Occipital lobe (tissue), 2 donors: ENCODE measurements around the gene CHST11. TPM values are rescaled to one million over a fixed set of nuclear protein-coding genes. Genes with fewer than 3 reads are reported as not detected.

ENCODE experiments used
- DNase-seq: peaks from one replicate; lab custom pipeline; 2025; lab: John Stamatoyannopoulos, UW
- total RNA-seq: library from RNA; depleted of rRNA; stranded (reverse); fragments of >200 nt; gene quantifications from one replicate; pipeline ENCODE4 v1.2.3, GENCODE V29; 2014

Gene CHST11
- 29.0 TPM for total RNA-seq

GRCh38 chr12:104456417-104456949 lies at the start of gene CHST11:
TSS of gene CHST11 (plus strand) at chr12:104456948.
- peak; percentile 76 for DNase-seq

- no peak for DNase-seq
Observed at GRCh38 chr12:104407438-104407837, 49.3 kb upstream of the CHST11 start.

- DNase-seq = no peak
Observed at GRCh38 chr12:104407922-104408321, 48.8 kb upstream of the CHST11 start.

GRCh38 chr12:104410326-104410725 lies 46.4 kb upstream of the CHST11 start:
- no peak for DNase-seq

- DNase-seq = no peak
Observed at GRCh38 chr12:104410786-104411185, 46.0 kb upstream of the CHST11 start.

GRCh38 chr12:104411826-104412641 lies 44.7 kb upstream of the CHST11 start:
- DNase-seq = peak; percentile 32

GRCh38 chr12:104412681-104413080 lies 44.1 kb upstream of the CHST11 start:
- no peak for DNase-seq

- no peak for DNase-seq
Observed at GRCh38 chr12:104413330-104413729, 43.4 kb upstream of the CHST11 start.

- no peak for DNase-seq
Observed at GRCh38 chr12:104414581-104415341, 42.0 kb upstream of the CHST11 start.

- DNase-seq = no peak
Observed at GRCh38 chr12:104415342-104415980, 41.3 kb upstream of the CHST11 start.

GRCh38 chr12:104416136-104416535 lies 40.6 kb upstream of the CHST11 start:
- no peak for DNase-seq

- no peak for DNase-seq
Observed at GRCh38 chr12:104416585-104416984, 40.2 kb upstream of the CHST11 start.

GRCh38 chr12:104419717-104420116 lies 37.0 kb upstream of the CHST11 start:
- DNase-seq = no peak

GRCh38 chr12:104420868-104421267 lies 35.9 kb upstream of the CHST11 start:
- no peak for DNase-seq

GRCh38 chr12:104421343-104421742 lies 35.4 kb upstream of the CHST11 start:
- DNase-seq = no peak

- DNase-seq = no peak
Observed at GRCh38 chr12:104422441-104422840, 34.3 kb upstream of the CHST11 start.

- DNase-seq = no peak
Observed at GRCh38 chr12:104423273-104423672, 33.5 kb upstream of the CHST11 start.

GRCh38 chr12:104423809-104424208 lies 32.9 kb upstream of the CHST11 start:
- no peak for DNase-seq

GRCh38 chr12:104424955-104425354 lies 31.8 kb upstream of the CHST11 start:
- DNase-seq = no peak

- no peak for DNase-seq
Observed at GRCh38 chr12:104425614-104426013, 31.1 kb upstream of the CHST11 start.

GRCh38 chr12:104426926-104427546 lies 29.7 kb upstream of the CHST11 start:
- DNase-seq = no peak

- no peak for DNase-seq
Observed at GRCh38 chr12:104427547-104427938, 29.2 kb upstream of the CHST11 start.
